HL-60 (cell line): ENCODE data around the gene IFT81.

ENCODE experiments used
- DNase-seq, 2 experiments: peaks; one replicate each; pipeline ENCODE4 v3.0.0-alpha.2; 2010 to 2020; ENCODE audit warnings: low read depth in 1 of 2, low spot score in 1 of 2
- H3K27ac ChIP-seq: fragments of 250-450 bp; sonication (Bioruptor Pico); replicated peaks from 2 replicates; pipeline ENCODE4 v1.5.1; 2020; ENCODE audit warnings: mild to moderate bottlenecking, moderate library complexity
- H3K27me3 ChIP-seq: fragments of 250-450 bp; sonication (Bioruptor Pico); 2 replicates; pipeline ENCODE4 v1.5.1; 2021; ENCODE audit warnings: mild to moderate bottlenecking, moderate library complexity; ENCODE audit not compliant: insufficient read depth, poor library complexity, severe bottlenecking
- H3K4me3 ChIP-seq: replicated peaks from 2 replicates; pipeline ENCODE4 v1.5.1; 2011; ENCODE audit warnings: mild to moderate bottlenecking, control low read depth, low read length; ENCODE audit not compliant: insufficient read depth
- CTCF ChIP-seq: IDR thresholded peaks from one replicate; pipeline ENCODE4 v1.5.1; 2011; ENCODE audit warnings: low read length, control low read depth, inconsistent platforms; ENCODE audit not compliant: insufficient read depth
- GABPA ChIP-seq: IDR thresholded peaks from 2 replicates; pipeline ENCODE4 v1.6.1; 2012; ENCODE audit warnings: low read depth
- POLR2AphosphoS5 ChIP-seq: IDR thresholded peaks from 2 replicates; pipeline ENCODE4 v1.6.1; 2012; ENCODE audit warnings: low read depth
- REST ChIP-seq: IDR thresholded peaks from 2 replicates; pipeline ENCODE4 v1.6.1; 2012; ENCODE audit warnings: low read depth; ENCODE audit not compliant: insufficient replicate concordance
- SPI1 ChIP-seq: IDR thresholded peaks from 2 replicates; pipeline ENCODE4 v1.6.1; 2012; ENCODE audit warnings: low read depth, mild to moderate bottlenecking, borderline replicate concordance

The IFT81 gene

GRCh38 chr12:110156766-110157165 lies 32.6 kb downstream of the IFT81 start:
- no peak for DNase-seq
- TF ChIP-seq GABPA (no peak), POLR2AphosphoS5 (no peak), CTCF (no peak), REST (no peak), SPI1 (no peak)
- Histone ChIP-seq H3K27ac (no peak overlapping the region), H3K4me3 (no peak overlapping the region), H3K27me3 (no peaks in the 10 kb centered on the region)

GRCh38 chr12:110157539-110157938 lies 33.4 kb downstream of the IFT81 start:
- TF ChIP-seq REST (no peak), CTCF (no peak), SPI1 (no peak), POLR2AphosphoS5 (no peak), GABPA (no peak)

GRCh38 chr12:110159671-110160245 lies 35.6 kb downstream of the IFT81 start:
- Histone ChIP-seq H3K27me3 (no peaks in the 10 kb centered on the region), H3K27ac (no peak overlapping the region), H3K4me3 (no peak overlapping the region)
- TF ChIP-seq REST (no peak), POLR2AphosphoS5 (no peak), CTCF (no peak), SPI1 (no peak), GABPA (no peak)
- DNase-seq: no peak

More at GRCh38 chr12:110157539-110157938, 33.4 kb downstream of the IFT81 start:
- no peak for DNase-seq
- Histone ChIP-seq H3K4me3 (no peak overlapping the region), H3K27ac (no peak overlapping the region), H3K27me3 (no peaks in the 10 kb centered on the region)
